Measurements from ENCODE around the gene LCAT.

DNA sequence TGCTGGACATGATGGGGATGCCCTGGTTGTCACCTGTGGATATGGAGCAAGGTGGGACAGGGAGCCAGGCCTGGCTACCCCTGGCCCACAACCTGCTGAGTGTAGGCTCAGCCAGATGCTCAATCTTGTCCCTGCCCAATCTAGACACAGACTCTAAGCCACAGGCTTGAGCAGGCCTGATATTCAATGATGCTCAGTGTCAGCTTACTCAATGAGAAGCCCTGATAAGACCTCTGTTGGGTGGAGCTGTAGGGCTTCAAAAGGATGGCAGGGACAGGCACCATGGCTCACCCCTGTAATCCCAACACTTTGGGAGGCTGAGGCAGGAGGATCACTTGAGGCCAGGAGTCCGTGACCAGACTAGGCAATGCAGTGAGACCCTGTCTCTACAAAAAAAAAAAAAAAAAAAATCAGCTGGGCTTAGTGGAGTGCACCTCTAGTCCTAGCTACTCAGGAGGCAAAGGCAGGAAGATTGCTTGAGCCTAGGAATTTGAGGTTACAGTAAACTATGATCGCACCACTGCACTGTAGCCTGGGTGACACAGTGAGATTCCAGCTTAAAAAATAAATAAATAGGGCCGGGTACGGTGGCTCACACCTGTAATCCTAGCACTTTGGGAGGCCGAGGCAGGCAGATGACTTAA, 3.4 kb downstream of the LCAT start:
- TF ChIP-seq POLR2AphosphoS5 (IDR thresholded peaks at IDR 0.05; ENCODE audit: borderline replicate concordance, low read depth, low read length) (no peak), EZH2 (IDR thresholded peaks at IDR 0.05) (no peak)
